GM19467 (cell line): ENCODE results near the gene RNASEH2C.
A peak's percentile ranks its signal among the peaks of the same experiment; 100 is the strongest.
"Not testable (repeated sequence)": the region's sequence is repeated elsewhere in the genome, so short reads cannot be mapped to it uniquely, and the experiment has no call there.

Experiments used
- ATAC-seq: cut with Tn5 transposase; IDR thresholded peaks from one replicate; pipeline ENCODE4 v1.9.1; 2021; ENCODE audit warnings: mild to moderate bottlenecking, moderate library complexity; ENCODE audit not compliant: unreplicated experiment

RNASEH2C gene

GRCh38 chr11:65720211-65720934, at the start of gene RNASEH2C:
RNASEH2C (minus strand) TSS chr11:65720798; CDS start chr11:65720758, 40 bp downstream.
- peak; percentile 57 for ATAC-seq

- not testable (repeated sequence) for ATAC-seq
These were observed 47.2 kb upstream of the RNASEH2C start for GRCh38 chr11:65767806-65768205.

- no peak for ATAC-seq
These were observed 46.8 kb upstream of the RNASEH2C start for GRCh38 chr11:65767406-65767805.

GRCh38 chr11:65766535-65766934, 45.9 kb upstream of the RNASEH2C start:
- no peak for ATAC-seq

GRCh38 chr11:65764434-65764833, 43.8 kb upstream of the RNASEH2C start:
- ATAC-seq, result no peak

- ATAC-seq, result not testable (repeated sequence)
These were observed 42.2 kb upstream of the RNASEH2C start for GRCh38 chr11:65762816-65763215.

- not testable (repeated sequence) for ATAC-seq
These were observed 41.6 kb upstream of the RNASEH2C start for GRCh38 chr11:65762169-65762568.

GRCh38 chr11:65745049-65745448, 24.5 kb upstream of the RNASEH2C start:
- ATAC-seq, result no peak

GRCh38 chr11:65744699-65745042, 24.1 kb upstream of the RNASEH2C start:
- no peak for ATAC-seq

GRCh38 chr11:65744026-65744698, 23.6 kb upstream of the RNASEH2C start:
- no peak for ATAC-seq

GRCh38 chr11:65743681-65744025, 23.1 kb upstream of the RNASEH2C start:
- ATAC-seq, result no peak

GRCh38 chr11:65742353-65742752, 21.8 kb upstream of the RNASEH2C start:
- no peak for ATAC-seq

- ATAC-seq, result no peak
These were observed 20.6 kb upstream of the RNASEH2C start for GRCh38 chr11:65741185-65741584.

GRCh38 chr11:65739022-65739421, 18.4 kb upstream of the RNASEH2C start:
- no peak for ATAC-seq

GRCh38 chr11:65736810-65737209, 16.2 kb upstream of the RNASEH2C start:
- ATAC-seq, result no peak

GRCh38 chr11:65735111-65735510, 14.5 kb upstream of the RNASEH2C start:
- ATAC-seq, result not testable (repeated sequence)

- no peak for ATAC-seq
These were observed 9.9 kb upstream of the RNASEH2C start for GRCh38 chr11:65730461-65730860.

GRCh38 chr11:65727865-65728264, 7.3 kb upstream of the RNASEH2C start:
- ATAC-seq, result no peak

GRCh38 chr11:65726660-65727059, 6.1 kb upstream of the RNASEH2C start:
- no peak for ATAC-seq

- ATAC-seq, result no peak
These were observed 1.7 kb upstream of the RNASEH2C start for GRCh38 chr11:65722261-65722660.

GRCh38 chr11:65719871-65720210, 757 bp downstream of the RNASEH2C start:
- ATAC-seq, result peak; percentile 22

GRCh38 chr11:65718964-65719492, 1.6 kb downstream of the RNASEH2C start:
- no peak for ATAC-seq
